GM19043 (cell line): ENCODE results near the gene TMEM140.
A peak's percentile ranks its signal among the peaks of the same experiment; 100 is the strongest.
"Not testable (repeated sequence)": the region's sequence is repeated elsewhere in the genome, so short reads cannot be mapped to it uniquely, and the experiment has no call there.

Experiments
- ATAC-seq: cut with Tn5 transposase; IDR thresholded peaks from one replicate; pipeline ENCODE4 v1.9.1; 2021; ENCODE audit warnings: low read depth; ENCODE audit not compliant: unreplicated experiment

TMEM140 gene

DNA sequence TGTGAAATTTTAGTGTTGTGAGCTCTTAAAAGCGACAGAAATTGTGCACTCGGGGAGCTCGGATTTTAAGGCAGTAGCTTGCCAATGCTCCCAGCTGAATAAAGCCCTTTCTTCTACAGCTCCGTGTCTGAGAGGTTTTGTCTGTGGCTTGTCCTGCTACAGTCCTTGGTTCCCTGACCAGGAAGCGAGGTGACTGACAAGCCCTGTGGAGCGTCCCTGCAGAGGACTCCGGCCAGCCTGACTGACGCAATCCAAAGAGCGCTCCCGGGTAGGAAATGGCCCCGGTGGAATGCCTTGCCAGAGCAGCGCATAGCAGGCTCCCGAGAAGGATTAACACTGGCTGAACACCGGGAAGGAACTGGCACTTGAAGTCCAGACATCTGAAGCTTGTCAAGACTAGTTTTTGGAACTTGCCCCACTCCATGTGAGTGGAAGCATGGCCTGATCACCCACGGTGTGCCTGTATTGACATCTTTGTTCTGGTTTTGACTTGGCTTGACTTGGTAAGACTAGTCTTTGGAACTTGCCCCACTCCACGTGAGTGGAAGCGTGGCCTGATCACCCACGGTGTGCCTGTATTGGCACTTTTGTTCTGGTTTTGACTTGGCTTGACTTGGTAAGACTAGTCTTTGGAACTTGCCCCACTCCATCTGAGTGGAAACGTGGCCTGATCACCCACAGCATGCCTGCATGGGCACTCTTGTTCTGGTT, 23.9 kb downstream of the TMEM140 start:
- ATAC-seq: not testable (repeated sequence)

GRCh38 chr7:135173916-135174315, 26.0 kb downstream of the TMEM140 start:
- not testable (repeated sequence) for ATAC-seq

GRCh38 chr7:135174941-135175340, 27.1 kb downstream of the TMEM140 start:
- ATAC-seq: no peak

- no peak for ATAC-seq
These were observed 28.1 kb downstream of the TMEM140 start for GRCh38 chr7:135175931-135176330.

- ATAC-seq: no peak
These were observed 29.3 kb downstream of the TMEM140 start for GRCh38 chr7:135177028-135177696.

DNA sequence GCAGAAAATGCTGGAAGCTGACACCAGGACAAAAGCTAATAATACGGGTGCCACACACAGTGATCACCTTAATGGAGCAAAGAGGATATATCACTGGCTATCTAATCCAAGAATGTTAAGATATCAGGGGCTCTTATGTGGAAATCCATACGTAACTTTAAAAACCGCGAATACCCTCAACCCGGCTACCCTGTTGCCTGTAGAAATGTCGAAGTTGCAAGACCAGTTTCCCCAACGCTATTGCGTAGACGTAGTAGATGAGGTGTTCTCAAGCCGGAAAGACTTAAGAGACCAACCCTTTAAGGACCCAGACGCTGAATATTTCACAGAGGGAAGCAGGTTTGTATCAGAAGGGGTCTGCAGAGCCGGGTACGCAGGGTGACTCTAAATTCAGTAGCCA, 30.5 kb downstream of the TMEM140 start:
- no peak for ATAC-seq

- ATAC-seq: no peak
These were observed 31.6 kb downstream of the TMEM140 start for GRCh38 chr7:135179321-135179925.

DNA sequence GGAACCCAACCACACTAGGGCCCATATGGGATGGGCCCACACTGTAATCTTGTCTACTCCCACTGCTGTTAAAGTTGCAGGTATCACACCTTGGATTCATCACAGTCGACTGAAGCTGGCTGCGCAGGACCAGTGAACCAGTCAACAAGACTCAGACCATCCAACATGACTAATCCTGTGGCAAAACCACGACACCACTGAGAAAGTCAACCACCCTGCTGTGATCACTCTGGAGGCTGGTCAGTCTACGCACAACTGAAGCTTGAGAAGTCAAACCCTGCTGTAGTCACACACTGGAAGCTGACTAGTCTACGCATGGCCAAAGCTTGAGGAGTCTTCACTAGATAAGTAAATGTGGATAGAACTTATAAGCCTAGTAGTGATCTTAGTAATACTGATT, 32.2 kb downstream of the TMEM140 start:
- ATAC-seq: no peak

DNA sequence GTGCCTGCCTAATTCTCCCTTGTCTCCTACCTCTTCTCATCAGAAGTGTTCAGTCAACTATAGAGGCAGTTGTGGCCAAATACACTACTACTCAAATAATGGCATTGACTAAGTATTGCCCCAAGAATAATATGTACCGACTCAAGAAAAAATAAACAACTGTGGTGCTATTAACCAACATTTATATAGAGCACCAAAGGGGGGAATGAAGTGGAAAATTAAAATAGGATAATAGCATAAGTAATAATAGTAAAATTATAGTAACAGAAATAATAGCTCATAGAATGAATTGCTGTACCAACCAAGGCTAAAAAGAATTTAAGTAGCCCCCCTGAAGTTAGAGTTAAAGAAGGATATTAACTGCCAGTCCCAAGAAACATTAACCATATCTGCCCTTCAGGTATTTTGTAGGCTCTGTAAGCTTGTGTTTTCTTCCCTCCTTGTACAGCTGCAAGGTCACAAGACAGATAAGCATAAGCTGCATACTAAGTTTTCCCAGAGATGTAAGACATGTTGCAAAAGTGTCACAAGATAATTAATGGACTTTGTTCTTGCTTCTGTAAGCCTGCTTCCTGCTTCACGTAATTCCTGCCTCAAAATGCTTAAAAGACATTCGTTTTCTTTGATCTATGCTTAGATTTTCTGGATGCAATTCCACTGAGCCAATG, 33.5 kb downstream of the TMEM140 start:
- ATAC-seq: no peak

- ATAC-seq: no peak
These were observed 34.2 kb downstream of the TMEM140 start for GRCh38 chr7:135181929-135182678.

GRCh38 chr7:135183478-135183877, 35.6 kb downstream of the TMEM140 start:
- ATAC-seq: no peak

- ATAC-seq: no peak
These were observed 36.5 kb downstream of the TMEM140 start for GRCh38 chr7:135184254-135184841.

GRCh38 chr7:135185471-135186260, 37.8 kb downstream of the TMEM140 start:
- no peak for ATAC-seq

DNA sequence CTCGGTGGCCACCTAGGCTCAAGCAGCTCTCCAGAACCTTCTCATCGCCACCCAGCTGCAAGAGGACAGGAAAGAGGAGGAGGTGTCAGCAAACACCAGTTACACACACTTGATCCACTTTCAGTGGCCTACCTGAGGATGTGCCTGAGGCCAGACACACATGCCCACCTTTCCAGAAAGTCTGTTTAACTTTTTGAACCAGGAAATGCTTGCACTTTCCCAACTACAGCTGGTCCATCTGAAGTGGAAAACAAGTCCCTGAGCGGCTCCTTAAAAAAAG, 38.3 kb downstream of the TMEM140 start:
- peak; percentile 3 for ATAC-seq

GRCh38 chr7:135186841-135187253, 39.0 kb downstream of the TMEM140 start:
- peak; percentile 36 for ATAC-seq

- ATAC-seq: no peak
These were observed 40.6 kb downstream of the TMEM140 start for GRCh38 chr7:135188298-135188984.

DNA sequence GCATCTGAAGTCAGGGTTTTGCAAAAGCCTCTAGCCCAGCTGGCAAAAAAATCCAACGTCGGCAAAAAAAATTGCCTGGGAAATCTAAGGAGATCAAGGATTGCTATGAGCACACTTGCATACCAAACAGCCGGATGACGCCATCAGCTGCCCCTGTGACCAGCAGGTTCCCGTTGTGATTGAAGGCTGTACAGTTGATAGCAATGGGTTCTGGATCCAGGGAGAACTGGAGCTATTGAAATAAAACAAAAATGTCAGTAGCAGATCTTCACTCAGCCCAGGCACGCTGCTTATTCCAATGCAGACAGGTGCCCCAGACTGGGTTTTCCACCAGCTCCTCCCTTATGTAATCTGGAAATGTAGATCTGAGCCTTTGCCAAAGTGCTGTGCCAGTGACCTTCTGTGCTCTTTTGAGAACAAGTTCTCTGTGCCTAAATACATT, 41.4 kb downstream of the TMEM140 start:
- ATAC-seq: no peak

GRCh38 chr7:135189961-135190360, 42.1 kb downstream of the TMEM140 start:
- no peak for ATAC-seq

DNA sequence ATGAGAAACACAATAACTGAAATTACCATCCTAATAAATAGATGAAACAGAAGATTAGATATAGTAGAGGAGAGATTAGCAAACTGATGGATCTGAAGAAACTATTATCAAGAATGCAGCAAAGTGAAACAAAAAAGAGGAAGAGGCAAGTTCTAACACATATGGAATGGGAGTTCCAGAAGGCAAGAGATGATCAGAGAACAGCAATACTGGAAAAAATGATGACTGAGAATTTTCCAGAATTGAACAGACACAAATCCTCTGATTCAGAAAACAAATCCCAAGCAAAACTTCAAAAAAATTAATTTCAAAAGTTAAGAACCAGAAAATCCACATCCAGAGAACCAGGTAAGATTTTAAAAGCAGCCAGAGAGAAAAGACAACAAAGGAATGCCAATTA, 42.8 kb downstream of the TMEM140 start:
- ATAC-seq: no peak
